ENCODE measurements around the gene NFAM1.

DNA sequence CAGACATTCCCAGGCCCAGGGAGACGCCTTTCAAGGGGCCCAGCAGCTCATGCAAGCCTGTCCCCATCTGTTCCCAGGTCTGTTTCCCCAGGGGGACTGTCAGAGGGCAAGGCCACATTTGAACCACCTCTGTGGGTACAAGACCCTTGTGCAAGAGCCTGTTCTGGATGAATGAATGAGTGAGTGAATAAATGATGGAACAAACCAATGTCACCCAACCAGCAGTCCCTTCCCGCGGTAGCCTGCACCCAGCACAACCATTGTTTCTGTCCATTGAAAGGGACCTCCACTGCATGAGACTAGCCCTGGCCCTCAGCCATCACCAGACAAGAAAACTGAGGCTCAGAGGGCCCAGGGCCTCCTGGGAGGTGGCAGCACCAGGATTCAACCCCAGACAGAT lies 92.1 kb downstream of the NFAM1 start:
- TF ChIP-seq MZF1 (tag by site-specific recombination; IDR thresholded peaks at IDR 0.05; ENCODE audit: borderline replicate concordance): no peak
- TF ChIP-seq, protein P1, sequence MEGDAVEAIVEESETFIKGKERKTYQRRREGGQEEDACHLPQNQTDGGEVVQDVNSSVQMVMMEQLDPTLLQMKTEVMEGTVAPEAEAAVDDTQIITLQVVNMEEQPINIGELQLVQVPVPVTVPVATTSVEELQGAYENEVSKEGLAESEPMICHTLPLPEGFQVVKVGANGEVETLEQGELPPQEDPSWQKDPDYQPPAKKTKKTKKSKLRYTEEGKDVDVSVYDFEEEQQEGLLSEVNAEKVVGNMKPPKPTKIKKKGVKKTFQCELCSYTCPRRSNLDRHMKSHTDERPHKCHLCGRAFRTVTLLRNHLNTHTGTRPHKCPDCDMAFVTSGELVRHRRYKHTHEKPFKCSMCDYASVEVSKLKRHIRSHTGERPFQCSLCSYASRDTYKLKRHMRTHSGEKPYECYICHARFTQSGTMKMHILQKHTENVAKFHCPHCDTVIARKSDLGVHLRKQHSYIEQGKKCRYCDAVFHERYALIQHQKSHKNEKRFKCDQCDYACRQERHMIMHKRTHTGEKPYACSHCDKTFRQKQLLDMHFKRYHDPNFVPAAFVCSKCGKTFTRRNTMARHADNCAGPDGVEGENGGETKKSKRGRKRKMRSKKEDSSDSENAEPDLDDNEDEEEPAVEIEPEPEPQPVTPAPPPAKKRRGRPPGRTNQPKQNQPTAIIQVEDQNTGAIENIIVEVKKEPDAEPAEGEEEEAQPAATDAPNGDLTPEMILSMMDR (tag by site-specific recombination; IDR thresholded peaks at IDR 0.05): no peak
- no peak for TF ChIP-seq GLIS1 (tag by site-specific recombination; IDR thresholded peaks at IDR 0.05)
- no peak for TF ChIP-seq ZBTB7A (tag by site-specific recombination; IDR thresholded peaks at IDR 0.05; ENCODE audit: low read depth)
- TF ChIP-seq BCL11B (tag by site-specific recombination; IDR thresholded peaks at IDR 0.05; ENCODE audit: low read depth): no peak
- no peak for TF ChIP-seq HOXA7 (CRISPR knock-in tag; IDR thresholded peaks at IDR 0.05; ENCODE audit: borderline replicate concordance)

Data from HEK293 (cell line).